Skeletal muscle tissue (tissue), 4 donors: ENCODE data around the gene TMCO4. TPM values are rescaled to one million over a fixed set of nuclear protein-coding genes. Genes with fewer than 3 reads are reported as not detected.

Experiments
- H3K27ac ChIP-seq: one replicate; pipeline ENCODE4 v1.7.0; 2013; ENCODE audit warnings: mild to moderate bottlenecking, low read depth, low read length, inconsistent platforms
- H3K27me3 ChIP-seq, 3 donors: one replicate each; pipeline ENCODE4 v1.7.0; 2013; ENCODE audit warnings: low read length in 3 of 3; ENCODE audit not compliant: control insufficient read depth in 3 of 3, insufficient read depth in 3 of 3
- H3K36me3 ChIP-seq, 3 donors: one replicate each; pipeline ENCODE4 v1.7.0; 2013; ENCODE audit warnings: low read length in 3 of 3; ENCODE audit not compliant: control insufficient read depth in 3 of 3, insufficient read depth in 3 of 3
- H3K4me1 ChIP-seq, 3 donors: one replicate each; pipeline ENCODE4 v1.7.0; 2013; ENCODE audit warnings: low read length in 3 of 3, mild to moderate bottlenecking in 3 of 3; ENCODE audit not compliant: control insufficient read depth in 3 of 3, insufficient read depth in 3 of 3
- H3K4me3 ChIP-seq, 3 donors: one replicate each; pipeline ENCODE4 v1.7.0; 2013; ENCODE audit warnings: low read length in 3 of 3
- H3K9ac ChIP-seq, 3 donors: one replicate each; pipeline ENCODE4 v1.7.0; 2013; ENCODE audit warnings: low read length in 3 of 3, mild to moderate bottlenecking in 3 of 3, moderate library complexity in 2 of 3, low read depth in 1 of 3
- H3K9me3 ChIP-seq, 3 donors: one replicate each; pipeline ENCODE4 v1.7.0; 2013; ENCODE audit warnings: low read length in 3 of 3; ENCODE audit not compliant: control insufficient read depth in 3 of 3
- total RNA-seq: library from RNA; depleted of rRNA; stranded (reverse); fragments of >200 nt; gene quantifications from one replicate; pipeline ENCODE4 v1.2.3, GENCODE V29; 2014
- donor health status: Osteomylitis.

Gene TMCO4
- total RNA-seq, 1 donor from 2014 or later: 2.6 TPM

DNA sequence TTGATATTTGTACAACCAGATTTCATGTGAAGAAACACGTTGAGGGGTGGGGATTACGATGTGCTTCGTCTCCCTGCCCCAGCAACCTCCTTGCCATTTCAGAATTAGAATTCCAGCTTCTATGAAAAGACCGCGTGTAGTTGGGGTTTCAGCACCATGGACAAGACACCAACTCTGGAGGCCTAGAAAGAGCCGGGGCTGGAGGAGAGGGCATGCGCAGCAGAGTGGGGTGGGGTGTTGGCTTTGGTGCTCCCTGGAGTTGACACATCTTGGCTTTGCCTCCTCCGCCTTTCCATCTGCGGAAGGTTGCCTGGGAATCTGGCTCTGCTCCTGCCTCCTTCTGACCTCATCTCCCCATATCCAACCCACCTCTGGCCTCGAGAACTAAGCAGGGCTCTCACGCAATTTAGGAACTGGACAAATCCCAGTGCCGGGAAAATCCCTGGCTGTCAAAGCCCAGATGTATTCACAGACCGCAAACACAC, 123.2 kb downstream of the TMCO4 start:
- H3K27ac ChIP-seq: no peak overlapping the region
- H3K9me3 ChIP-seq: no peaks in the 10 kb centered on the region
- peaks cover 4 to 20% (median 19%) of the 10 kb centered on the region in 3 donors for H3K27me3 ChIP-seq
- H3K4me1 ChIP-seq: no peaks in the 10 kb centered on the region
- no peak overlapping the region for H3K9ac ChIP-seq
- H3K36me3 ChIP-seq: no peaks in the 10 kb centered on the region
- no peak overlapping the region for H3K4me3 ChIP-seq

DNA sequence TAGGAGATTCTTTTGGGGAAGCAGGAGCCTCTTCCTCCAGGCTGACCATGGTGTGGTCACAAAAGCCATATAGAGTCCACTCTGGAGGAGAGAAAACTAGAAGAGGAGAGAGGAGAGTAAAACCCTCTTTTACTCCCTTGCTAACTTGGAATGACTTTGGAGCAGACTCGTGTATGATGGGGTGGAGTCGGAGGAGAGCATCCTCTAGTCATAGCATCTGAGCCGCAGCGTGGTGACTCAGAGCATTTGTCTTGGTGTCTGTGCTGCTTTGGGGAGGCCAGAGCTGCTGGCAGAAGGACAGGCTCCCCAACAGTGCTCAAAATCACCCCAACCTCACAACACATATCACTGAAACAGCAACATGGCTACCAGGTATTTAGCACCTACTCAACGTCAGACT, 123.9 kb downstream of the TMCO4 start:
- H3K36me3 ChIP-seq: no peaks in the 10 kb centered on the region
- H3K27ac ChIP-seq: no peak overlapping the region
- H3K4me3 ChIP-seq: no peak overlapping the region
- peaks cover 4 to 22% (median 19%) of the 10 kb centered on the region in 3 donors for H3K27me3 ChIP-seq
- no peaks in the 10 kb centered on the region for H3K9me3 ChIP-seq
- H3K4me1 ChIP-seq: no peaks in the 10 kb centered on the region
- H3K9ac ChIP-seq: no peak overlapping the region

DNA sequence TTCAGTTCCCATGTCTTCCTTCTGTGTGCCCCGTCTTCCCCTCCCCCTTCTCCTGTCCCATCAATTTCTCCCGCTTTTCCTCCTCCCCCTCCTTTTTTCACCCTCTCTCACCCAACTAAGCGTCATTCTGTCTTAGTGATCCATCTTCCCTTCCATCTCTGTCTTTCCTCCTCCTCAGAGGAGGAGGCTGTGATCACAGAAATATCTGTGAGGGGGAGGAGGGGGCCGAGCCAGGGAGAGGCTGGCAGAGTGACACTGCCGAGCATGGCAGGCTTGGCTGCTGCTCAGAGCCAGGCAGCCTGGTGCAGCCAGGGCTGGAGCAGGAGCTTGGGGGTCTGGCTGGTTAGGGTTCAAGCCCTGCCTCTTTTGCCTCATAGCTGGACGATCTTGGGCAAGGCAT, 127.5 kb downstream of the TMCO4 start:
- no peaks in the 10 kb centered on the region for H3K36me3 ChIP-seq
- H3K27me3 ChIP-seq: peaks cover 21 to 38% (median 21%) of the 10 kb centered on the region in 3 donors
- H3K9me3 ChIP-seq: no peaks in the 10 kb centered on the region
- no peaks in the 10 kb centered on the region for H3K4me1 ChIP-seq
- H3K9ac ChIP-seq: no peak overlapping the region
- no peak overlapping the region for H3K27ac ChIP-seq
- no peak overlapping the region for H3K4me3 ChIP-seq

DNA sequence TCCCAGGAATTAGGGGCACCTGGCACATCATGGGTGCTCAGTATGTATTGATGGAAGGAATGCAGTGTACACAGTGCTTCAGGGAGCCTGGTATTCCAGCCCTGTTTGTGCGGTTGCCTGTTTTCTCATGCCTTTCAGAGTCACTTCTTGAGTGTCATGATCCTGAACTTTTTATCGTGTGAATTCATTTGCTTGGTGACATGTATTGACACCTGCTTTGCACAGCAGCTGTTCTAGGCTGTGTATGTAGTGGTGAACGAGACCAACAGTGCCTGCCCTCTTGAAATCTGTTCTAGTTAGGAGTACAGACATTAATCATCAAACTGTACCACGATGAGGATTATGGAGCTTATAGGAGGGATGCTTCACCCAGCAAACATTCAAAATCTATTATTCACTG, 128.9 kb downstream of the TMCO4 start:
- Histone ChIP-seq H3K9ac (no peak overlapping the region), H3K4me1 (no peaks in the 10 kb centered on the region), H3K9me3 (no peaks in the 10 kb centered on the region), H3K27me3 (peaks cover 34 to 46% (median 35%) of the 10 kb centered on the region in 3 donors), H3K27ac (no peak overlapping the region), H3K4me3 (no peak overlapping the region), H3K36me3 (no peaks in the 10 kb centered on the region)

DNA sequence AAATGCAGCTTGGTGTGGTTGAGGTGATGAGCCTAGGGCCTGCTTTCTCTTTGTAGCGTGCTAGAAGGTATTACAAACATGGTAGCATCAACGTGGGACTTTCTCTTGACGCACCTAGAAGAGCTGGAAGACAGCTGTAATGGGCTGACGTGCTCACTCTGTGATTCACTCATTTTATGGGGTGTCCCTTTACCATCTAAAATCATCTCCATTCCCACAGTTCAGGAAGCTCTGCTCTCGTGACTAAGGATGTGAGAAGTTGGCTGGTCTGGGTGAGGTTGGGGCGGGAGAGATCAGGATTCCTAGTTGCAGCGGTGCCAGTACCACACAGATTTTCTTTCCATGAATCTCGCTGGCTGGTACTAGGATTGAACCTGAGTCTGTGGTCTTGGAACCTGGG, 130.8 kb downstream of the TMCO4 start:
- Histone ChIP-seq H3K4me3 (no peak overlapping the region), H3K4me1 (no peaks in the 10 kb centered on the region), H3K9ac (no peak overlapping the region), H3K27ac (no peak overlapping the region), H3K9me3 (no peaks in the 10 kb centered on the region), H3K36me3 (no peaks in the 10 kb centered on the region), H3K27me3 (peaks cover 46 to 57% (median 47%) of the 10 kb centered on the region in 3 donors)

DNA sequence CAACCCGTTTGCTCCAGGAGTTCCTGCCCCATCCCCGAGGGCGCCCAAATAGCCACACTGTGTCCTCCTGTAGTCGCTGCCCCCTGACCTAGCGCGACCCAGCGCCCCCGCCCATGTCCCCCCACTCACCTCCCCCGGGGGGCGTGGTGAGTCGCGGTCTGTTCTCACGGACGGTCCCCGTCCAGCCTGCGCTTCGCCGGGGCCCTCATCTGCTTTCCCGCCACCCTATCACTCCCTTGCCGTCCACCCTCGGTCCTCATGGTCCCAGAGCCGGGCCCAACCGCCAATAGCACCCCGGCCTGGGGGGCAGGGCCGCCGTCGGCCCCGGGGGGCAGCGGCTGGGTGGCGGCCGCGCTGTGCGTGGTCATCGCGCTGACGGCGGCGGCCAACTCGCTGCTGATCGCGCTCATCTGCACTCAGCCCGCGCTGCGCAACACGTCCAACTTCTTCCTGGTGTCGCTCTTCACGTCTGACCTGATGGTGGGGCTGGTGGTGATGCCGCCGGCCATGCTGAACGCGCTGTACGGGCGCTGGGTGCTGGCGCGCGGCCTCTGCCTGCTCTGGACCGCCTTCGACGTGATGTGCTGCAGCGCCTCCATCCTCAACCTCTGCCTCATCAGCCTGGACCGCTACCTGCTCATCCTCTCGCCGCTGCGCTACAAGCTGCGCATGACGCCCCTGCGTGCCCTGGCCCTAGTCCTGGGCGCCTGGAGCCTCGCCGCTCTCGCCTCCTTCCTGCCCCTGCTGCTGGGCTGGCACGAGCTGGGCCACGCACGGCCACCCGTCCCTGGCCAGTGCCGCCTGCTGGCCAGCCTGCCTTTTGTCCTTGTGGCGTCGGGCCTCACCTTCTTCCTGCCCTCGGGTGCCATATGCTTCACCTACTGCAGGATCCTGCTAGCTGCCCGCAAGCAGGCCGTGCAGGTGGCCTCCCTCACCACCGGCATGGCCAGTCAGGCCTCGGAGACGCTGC, 133.9 kb downstream of the TMCO4 start:
- Histone ChIP-seq H3K27me3 (peaks cover 47 to 55% (median 55%) of the 10 kb centered on the region in 3 donors), H3K4me1 (no peaks in the 10 kb centered on the region), H3K36me3 (no peaks in the 10 kb centered on the region), H3K4me3 (no peak overlapping the region), H3K9me3 (no peaks in the 10 kb centered on the region), H3K27ac (no peak overlapping the region), H3K9ac (no peak overlapping the region)

DNA sequence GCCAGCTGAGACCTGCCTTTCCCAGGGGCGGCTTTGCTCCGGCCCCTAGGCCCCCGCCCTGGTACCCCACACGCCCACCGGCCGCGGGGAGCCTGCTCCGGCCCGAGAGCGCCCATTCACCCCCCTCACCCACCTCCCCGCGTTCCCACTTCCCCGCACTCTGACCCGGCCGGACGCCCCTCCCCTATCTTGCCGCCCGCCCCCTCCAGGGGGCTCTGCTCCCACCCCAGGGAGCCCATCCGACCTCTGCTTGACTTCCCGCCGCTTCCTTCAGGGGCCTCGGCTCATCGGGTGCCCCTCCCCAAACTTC, 134.6 kb downstream of the TMCO4 start:
- Histone ChIP-seq H3K4me1 (no peaks in the 10 kb centered on the region), H3K27ac (no peak overlapping the region), H3K27me3 (peaks cover 47 to 60% (median 59%) of the 10 kb centered on the region in 3 donors), H3K36me3 (no peaks in the 10 kb centered on the region), H3K4me3 (no peak overlapping the region), H3K9ac (no peak overlapping the region), H3K9me3 (no peaks in the 10 kb centered on the region)

DNA sequence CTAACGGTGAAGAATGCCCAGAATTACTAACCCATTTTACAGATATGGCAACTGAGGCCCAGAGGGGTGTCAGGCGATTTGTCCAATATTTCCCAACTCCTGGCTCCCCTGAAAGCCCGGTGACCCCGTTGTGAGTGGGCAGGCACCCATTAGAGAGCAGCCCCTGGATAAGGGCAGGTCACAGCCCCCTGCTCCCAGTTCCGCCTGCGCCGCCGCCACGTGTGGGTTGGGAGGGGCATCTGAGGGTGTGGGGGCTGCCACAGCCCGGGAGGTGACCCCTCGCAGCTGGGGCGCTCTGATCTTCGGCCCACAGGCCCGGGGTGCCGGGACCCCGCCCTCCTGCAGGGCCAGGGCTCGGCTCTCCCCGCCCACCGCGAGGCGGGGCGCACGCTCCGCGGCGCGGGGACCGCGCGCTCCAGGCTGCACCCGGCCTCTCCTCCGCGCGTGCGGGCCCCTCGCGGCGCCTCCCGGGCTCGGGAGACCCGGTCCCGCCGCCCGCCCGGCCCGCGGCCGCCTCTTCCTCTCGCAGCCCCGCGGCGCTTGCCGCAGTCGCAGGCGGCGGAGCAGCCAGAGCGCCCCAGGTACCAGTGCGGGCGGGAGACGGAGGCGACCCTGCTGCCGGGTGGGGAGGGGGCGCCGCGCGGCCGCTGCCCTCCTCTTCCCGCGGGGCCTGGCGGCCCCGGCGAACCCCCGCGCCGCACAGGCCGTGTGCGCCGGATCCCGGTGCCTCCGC, 135.1 kb downstream of the TMCO4 start, which contains the start of gene HTR6:
Gene HTR6 (plus strand): TSS at position 423 of the 733 bp plus-strand sequence. CDS start 879 bp downstream, outside the sequence.
- no peaks in the 10 kb centered on the region for H3K9me3 ChIP-seq
- H3K4me1 ChIP-seq: no peaks in the 10 kb centered on the region
- no peak within 1 kb of the TSS for H3K9ac ChIP-seq
- no peaks in the 10 kb centered on the region for H3K36me3 ChIP-seq
- H3K27me3 ChIP-seq: peaks cover 43 to 57% (median 55%) of the 10 kb centered on the region in 3 donors
- no peak within 1 kb of the TSS for H3K4me3 ChIP-seq
- H3K27ac ChIP-seq: no peak within 1 kb of the TSS

DNA sequence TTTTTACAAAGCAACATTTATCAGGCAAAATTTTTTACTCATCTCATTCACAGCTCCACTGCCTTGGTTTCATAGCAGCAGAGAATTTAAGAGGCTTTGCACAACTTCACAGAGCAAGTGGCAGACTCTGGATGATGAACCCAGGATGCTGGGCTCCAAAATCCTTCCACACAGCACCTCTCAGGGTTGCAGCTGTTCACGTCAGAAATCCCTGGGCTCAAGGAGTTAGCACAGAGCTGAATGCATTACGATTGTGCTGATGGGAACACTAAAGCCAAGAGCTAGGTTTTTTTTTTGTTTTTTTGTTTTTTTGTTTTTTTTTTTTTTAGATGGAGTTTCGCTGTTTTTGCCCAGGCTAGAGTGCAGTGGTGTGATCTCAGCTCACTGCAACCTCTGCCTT, 137.4 kb downstream of the TMCO4 start:
- Histone ChIP-seq H3K27ac (no peak overlapping the region), H3K4me3 (no peak overlapping the region), H3K9me3 (no peaks in the 10 kb centered on the region), H3K27me3 (peaks cover 37 to 41% (median 39%) of the 10 kb centered on the region in 3 donors), H3K4me1 (no peaks in the 10 kb centered on the region), H3K36me3 (peaks cover 0 to under 1% (median 0%) of the 10 kb centered on the region in 3 donors), H3K9ac (no peak overlapping the region)
